ENCODE results near the gene RIT2. TPM values are rescaled to one million over a fixed set of nuclear protein-coding genes. Genes with fewer than 3 reads are reported as not detected.

RIT2 gene
- total RNA-seq, 4 donors from 2014 or later = not detected

- in situ Hi-C loops (cut with MboI; ENCODE audit: low sequenced_read_pairs in 4 of 4) = no loop called here
- no peaks in the 10 kb centered on the region for H3K9me3 ChIP-seq
- TF ChIP-seq POLR2A (IDR thresholded peaks at IDR 0.05) = no peak
- TF ChIP-seq, protein P1, sequence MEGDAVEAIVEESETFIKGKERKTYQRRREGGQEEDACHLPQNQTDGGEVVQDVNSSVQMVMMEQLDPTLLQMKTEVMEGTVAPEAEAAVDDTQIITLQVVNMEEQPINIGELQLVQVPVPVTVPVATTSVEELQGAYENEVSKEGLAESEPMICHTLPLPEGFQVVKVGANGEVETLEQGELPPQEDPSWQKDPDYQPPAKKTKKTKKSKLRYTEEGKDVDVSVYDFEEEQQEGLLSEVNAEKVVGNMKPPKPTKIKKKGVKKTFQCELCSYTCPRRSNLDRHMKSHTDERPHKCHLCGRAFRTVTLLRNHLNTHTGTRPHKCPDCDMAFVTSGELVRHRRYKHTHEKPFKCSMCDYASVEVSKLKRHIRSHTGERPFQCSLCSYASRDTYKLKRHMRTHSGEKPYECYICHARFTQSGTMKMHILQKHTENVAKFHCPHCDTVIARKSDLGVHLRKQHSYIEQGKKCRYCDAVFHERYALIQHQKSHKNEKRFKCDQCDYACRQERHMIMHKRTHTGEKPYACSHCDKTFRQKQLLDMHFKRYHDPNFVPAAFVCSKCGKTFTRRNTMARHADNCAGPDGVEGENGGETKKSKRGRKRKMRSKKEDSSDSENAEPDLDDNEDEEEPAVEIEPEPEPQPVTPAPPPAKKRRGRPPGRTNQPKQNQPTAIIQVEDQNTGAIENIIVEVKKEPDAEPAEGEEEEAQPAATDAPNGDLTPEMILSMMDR (IDR thresholded peaks at IDR 0.05 in 4 of 5, conservative IDR thresholded peaks at IDR 0.05 in 1 of 5) = no peak
- ATAC-seq = no peak
- H3K27me3 ChIP-seq = no peaks in the 10 kb centered on the region
- DNase-seq = no peak
- intact Hi-C loops (cut with DNase I; ENCODE audit: low total_unique reads) = no loop called here
- H3K4me3 ChIP-seq = no peak overlapping the region
- H3K36me3 ChIP-seq = no peaks in the 10 kb centered on the region
- no peak overlapping the region for H3K27ac ChIP-seq
- H3K4me1 ChIP-seq = no peaks in the 10 kb centered on the region
Measured at GRCh38 chr18:42707080-42707479, 408.4 kb downstream of the RIT2 start.

- no peak for ATAC-seq
Measured at GRCh38 chr18:42706618-42707017, 408.9 kb downstream of the RIT2 start.

DNA sequence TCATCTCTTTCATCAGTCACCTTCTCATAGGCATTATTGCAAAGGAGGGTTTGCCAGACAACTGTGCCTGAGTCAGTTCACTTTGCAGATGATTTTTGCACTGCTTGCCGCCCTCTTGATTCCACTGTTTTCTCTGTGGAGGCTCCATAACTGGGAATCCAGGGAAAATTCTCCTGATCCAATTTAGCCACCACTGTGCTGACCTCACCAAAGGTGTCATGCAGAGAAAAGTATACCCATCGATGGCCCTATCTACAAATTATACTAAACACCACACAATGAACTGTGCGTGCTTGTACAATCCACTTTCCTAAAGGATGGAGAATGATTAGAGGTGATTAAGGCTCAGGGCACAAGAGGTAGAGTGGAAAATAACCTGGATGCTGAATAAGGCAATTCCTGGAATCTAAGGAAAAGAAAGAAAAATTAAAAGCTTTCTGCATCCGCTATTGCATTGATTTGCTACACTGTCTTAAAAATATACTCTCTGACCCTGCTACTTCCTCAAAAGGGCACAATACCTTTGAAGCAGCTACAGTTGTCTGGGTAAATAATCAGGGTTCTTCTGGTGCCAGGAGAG lies 409.4 kb downstream of the RIT2 start:
- DNase-seq (no peak), ATAC-seq (no peak)
- no peak overlapping the region for H3K4me3 ChIP-seq
- H3K27me3 ChIP-seq = no peaks in the 10 kb centered on the region
- H3K9me3 ChIP-seq = no peaks in the 10 kb centered on the region
- H3K4me1 ChIP-seq = no peaks in the 10 kb centered on the region
- intact Hi-C loops (cut with DNase I; ENCODE audit: low total_unique reads) (no loop called here), in situ Hi-C loops (cut with MboI; ENCODE audit: low sequenced_read_pairs in 4 of 4) (no loop called here)
- H3K27ac ChIP-seq = no peak overlapping the region
- H3K36me3 ChIP-seq = no peaks in the 10 kb centered on the region
- TF ChIP-seq, protein P1 (IDR thresholded peaks at IDR 0.05 in 4 of 5, conservative IDR thresholded peaks at IDR 0.05 in 1 of 5) = no peak
- TF ChIP-seq POLR2A (IDR thresholded peaks at IDR 0.05) = no peak

More at GRCh38 chr18:42706618-42707017, 408.9 kb downstream of the RIT2 start:
- Histone ChIP-seq H3K27ac (no peak overlapping the region), H3K9me3 (no peaks in the 10 kb centered on the region), H3K27me3 (no peaks in the 10 kb centered on the region), H3K4me1 (no peaks in the 10 kb centered on the region), H3K4me3 (no peak overlapping the region), H3K36me3 (no peaks in the 10 kb centered on the region)
- DNase-seq = no peak
- TF ChIP-seq, protein P1 (IDR thresholded peaks at IDR 0.05 in 4 of 5, conservative IDR thresholded peaks at IDR 0.05 in 1 of 5) = no peak
- no peak for TF ChIP-seq POLR2A (IDR thresholded peaks at IDR 0.05)
- in situ Hi-C loops (cut with MboI; ENCODE audit: low sequenced_read_pairs in 4 of 4) = no loop called here
- intact Hi-C loops (cut with DNase I; ENCODE audit: low total_unique reads) = no loop called here

Other genes with a start within 250 kb of the RIT2 start
- gene SYT4, start 161.8 kb upstream of the RIT2 start, total RNA-seq = not detected